HG03442 (cell line): ENCODE data around the gene PAF1.

ENCODE experiments used
- ATAC-seq: cut with Tn5 transposase; IDR thresholded peaks from one replicate; pipeline ENCODE4 v1.9.1; 2021; ENCODE audit warnings: mild to moderate bottlenecking, moderate library complexity; ENCODE audit not compliant: unreplicated experiment

PAF1 gene

GRCh38 chr19:39417463-39418181, 26.7 kb upstream of the PAF1 start:
- ATAC-seq, result no peak

GRCh38 chr19:39416152-39417120, 25.5 kb upstream of the PAF1 start:
- ATAC-seq, result no peak

GRCh38 chr19:39415111-39416046, 24.5 kb upstream of the PAF1 start:
- no peak for ATAC-seq

GRCh38 chr19:39413911-39414608, 23.2 kb upstream of the PAF1 start:
- ATAC-seq, result no peak

GRCh38 chr19:39413272-39413910, 22.5 kb upstream of the PAF1 start:
- ATAC-seq, result no peak

GRCh38 chr19:39412867-39413271, 22.0 kb upstream of the PAF1 start:
- no peak for ATAC-seq

GRCh38 chr19:39412100-39412866, 21.4 kb upstream of the PAF1 start, which contains the start of gene PLEKHG2:
Gene PLEKHG2 (plus strand): TSS chr19:39412669. CDS start chr19:39414087, 1,418 bp downstream.
- ATAC-seq, result peak; percentile 49

- peak; percentile 16 for ATAC-seq
These were observed 20.9 kb upstream of the PAF1 start for GRCh38 chr19:39411832-39412099.

- no peak for ATAC-seq
These were observed 20.4 kb upstream of the PAF1 start for GRCh38 chr19:39411081-39411831.

GRCh38 chr19:39410831-39411080, 19.9 kb upstream of the PAF1 start:
- ATAC-seq, result no peak

- ATAC-seq, result no peak
These were observed 19.3 kb upstream of the PAF1 start for GRCh38 chr19:39410017-39410830.

- no peak for ATAC-seq
These were observed 18.5 kb upstream of the PAF1 start for GRCh38 chr19:39409208-39410016.

- no peak for ATAC-seq
These were observed 17.7 kb upstream of the PAF1 start for GRCh38 chr19:39408392-39409207.

GRCh38 chr19:39407660-39408391, 16.9 kb upstream of the PAF1 start:
- ATAC-seq, result no peak

- ATAC-seq, result no peak
These were observed 16.4 kb upstream of the PAF1 start for GRCh38 chr19:39407410-39407659.
